HG02678 (cell line): ENCODE measurements around the gene PROSER2.

ENCODE experiments used
- ATAC-seq: cut with Tn5 transposase; IDR thresholded peaks from one replicate; pipeline ENCODE4 v1.9.1; 2021; ENCODE audit warnings: mild to moderate bottlenecking, moderate library complexity; ENCODE audit not compliant: unreplicated experiment

PROSER2 gene

DNA sequence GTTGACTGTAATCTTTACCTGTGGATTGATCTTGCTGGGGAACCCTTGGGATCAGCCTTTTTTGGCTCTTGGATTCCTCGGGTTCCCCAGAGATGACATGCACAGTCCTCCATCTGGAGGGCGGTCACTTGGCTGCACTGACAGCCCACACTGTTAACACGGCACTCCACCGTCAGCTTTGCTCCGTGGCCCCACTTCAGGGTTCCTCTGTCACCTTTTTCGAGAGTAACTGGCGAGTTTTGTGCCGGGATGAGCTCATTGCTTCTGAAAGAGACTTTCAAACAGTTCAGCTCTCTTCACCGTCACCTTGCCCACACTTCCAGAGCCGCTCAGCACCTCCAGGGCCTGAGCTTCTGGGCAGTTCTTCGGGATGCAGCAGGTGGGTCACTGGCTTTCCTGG, 42.4 kb downstream of the PROSER2 start:
- ATAC-seq: no peak

- no peak for ATAC-seq
These were observed 43.2 kb downstream of the PROSER2 start for GRCh38 chr10:11866199-11866925.

DNA sequence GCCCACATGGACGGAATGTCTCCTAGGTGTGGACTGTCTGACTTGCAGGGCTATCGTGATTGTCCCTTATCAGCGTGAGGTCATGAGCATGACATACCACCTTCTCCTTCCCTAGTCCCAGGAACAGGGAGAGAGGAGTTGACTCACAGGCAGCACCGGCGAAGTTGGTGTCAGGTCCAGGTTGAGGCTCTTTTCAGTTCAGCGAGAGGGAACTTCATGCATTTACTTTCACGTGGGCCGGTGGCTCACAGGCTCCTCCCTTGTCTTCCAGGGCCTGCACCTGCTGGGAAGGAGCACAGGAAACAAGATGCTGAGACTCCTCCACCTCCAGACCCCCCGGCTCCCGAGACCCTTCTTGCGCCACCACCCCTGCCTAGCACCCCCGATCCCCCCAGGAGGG, 46.1 kb downstream of the PROSER2 start:
- ATAC-seq: no peak

GRCh38 chr10:11869743-11870460, 46.7 kb downstream of the PROSER2 start:
- ATAC-seq: no peak

DNA sequence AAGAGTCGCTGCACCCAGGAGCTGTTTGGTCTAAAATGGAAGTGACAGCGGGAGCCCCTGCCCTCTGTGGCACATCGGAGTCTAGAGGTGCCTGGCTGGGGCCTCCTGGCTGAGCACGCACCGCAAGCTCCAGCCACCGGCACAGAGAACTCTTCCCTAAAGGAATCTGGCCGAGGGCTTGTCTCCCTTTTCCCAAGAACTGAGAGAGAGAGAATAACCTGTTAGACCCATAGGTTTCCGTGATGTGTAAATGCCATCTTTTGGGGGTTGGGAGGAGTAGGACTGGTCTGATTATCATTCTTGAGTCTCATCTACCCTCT, 47.3 kb downstream of the PROSER2 start:
- ATAC-seq: no peak

- ATAC-seq: no peak
These were observed 47.8 kb downstream of the PROSER2 start for GRCh38 chr10:11870900-11871400.

- no peak for ATAC-seq
These were observed 48.3 kb downstream of the PROSER2 start for GRCh38 chr10:11871466-11871865.

DNA sequence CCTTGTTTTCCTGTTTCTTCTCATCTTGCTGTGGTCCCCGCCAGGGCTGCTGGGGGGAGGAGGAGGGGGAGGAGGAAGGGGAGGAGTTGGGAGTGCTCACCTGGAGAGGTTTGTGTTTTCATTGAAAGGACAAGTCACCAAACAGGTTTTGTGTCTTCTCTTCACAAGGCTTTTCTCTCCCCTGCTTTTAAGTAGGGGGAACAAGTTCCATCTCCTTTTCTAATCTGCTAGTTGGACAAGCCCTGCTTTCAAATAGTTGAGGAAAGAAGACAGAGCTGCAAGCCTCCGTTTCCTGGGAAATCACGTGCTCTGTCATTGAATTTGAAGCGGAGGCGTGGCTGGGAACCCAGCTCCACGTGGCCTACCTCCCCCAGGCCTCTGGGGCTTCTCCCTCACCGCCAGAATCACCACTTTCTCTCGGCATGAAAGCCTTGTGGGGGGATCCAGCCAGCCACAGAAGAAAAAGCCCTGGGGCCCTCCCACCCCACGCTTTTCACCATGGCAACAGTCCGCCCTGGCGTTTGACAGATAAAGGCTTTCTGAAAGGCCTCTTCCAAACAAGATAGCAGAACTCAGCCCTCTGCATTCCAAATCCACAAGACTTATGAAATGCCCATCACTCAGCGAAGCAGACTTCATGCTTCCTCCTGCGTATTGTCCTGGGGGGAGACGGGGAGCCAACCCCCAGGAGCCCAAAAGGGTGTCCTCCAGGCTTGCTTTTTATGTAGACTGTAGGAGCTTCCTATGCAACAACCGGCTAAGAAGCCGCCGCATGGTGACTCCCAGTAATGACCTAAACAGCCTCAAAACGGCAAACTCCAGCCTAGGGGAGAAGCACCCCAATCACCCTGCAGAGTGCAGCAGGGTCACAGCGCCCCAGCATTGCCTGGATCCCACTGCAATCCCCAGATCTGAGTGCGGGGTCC, 51.7 kb downstream of the PROSER2 start:
- ATAC-seq: peak; percentile 47

GRCh38 chr10:11875494-11876281, 52.5 kb downstream of the PROSER2 start:
- no peak for ATAC-seq

- ATAC-seq: no peak
These were observed 53.2 kb downstream of the PROSER2 start for GRCh38 chr10:11876324-11876723.

GRCh38 chr10:11876805-11877590, 53.8 kb downstream of the PROSER2 start:
- ATAC-seq: no peak

- ATAC-seq: no peak
These were observed 54.4 kb downstream of the PROSER2 start for GRCh38 chr10:11877591-11877905.

DNA sequence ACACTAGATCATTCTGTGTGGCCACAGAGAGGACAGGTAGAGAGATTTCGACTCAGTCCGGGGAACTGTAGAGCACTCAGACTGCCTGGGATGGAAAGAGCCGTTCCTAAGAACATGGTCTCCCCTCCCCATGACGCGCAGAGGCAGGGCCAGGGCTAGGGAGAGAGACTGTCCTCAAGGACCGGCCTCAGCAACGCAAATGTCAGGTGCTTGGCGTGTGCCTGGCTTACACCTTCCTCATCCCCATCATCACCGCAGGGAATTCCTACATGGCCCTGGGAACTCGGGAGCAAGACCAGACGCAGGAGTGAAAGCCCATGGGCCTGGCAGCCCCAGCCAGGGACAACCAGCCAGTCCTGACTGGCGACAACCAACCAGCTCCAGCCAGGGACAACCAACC, 55.6 kb downstream of the PROSER2 start:
- ATAC-seq: no peak

- no peak for ATAC-seq
These were observed 56.4 kb downstream of the PROSER2 start for GRCh38 chr10:11879387-11880094.

- no peak for ATAC-seq
These were observed 57.2 kb downstream of the PROSER2 start for GRCh38 chr10:11880151-11881029.

- no peak for ATAC-seq
These were observed 57.9 kb downstream of the PROSER2 start for GRCh38 chr10:11881030-11881476.

DNA sequence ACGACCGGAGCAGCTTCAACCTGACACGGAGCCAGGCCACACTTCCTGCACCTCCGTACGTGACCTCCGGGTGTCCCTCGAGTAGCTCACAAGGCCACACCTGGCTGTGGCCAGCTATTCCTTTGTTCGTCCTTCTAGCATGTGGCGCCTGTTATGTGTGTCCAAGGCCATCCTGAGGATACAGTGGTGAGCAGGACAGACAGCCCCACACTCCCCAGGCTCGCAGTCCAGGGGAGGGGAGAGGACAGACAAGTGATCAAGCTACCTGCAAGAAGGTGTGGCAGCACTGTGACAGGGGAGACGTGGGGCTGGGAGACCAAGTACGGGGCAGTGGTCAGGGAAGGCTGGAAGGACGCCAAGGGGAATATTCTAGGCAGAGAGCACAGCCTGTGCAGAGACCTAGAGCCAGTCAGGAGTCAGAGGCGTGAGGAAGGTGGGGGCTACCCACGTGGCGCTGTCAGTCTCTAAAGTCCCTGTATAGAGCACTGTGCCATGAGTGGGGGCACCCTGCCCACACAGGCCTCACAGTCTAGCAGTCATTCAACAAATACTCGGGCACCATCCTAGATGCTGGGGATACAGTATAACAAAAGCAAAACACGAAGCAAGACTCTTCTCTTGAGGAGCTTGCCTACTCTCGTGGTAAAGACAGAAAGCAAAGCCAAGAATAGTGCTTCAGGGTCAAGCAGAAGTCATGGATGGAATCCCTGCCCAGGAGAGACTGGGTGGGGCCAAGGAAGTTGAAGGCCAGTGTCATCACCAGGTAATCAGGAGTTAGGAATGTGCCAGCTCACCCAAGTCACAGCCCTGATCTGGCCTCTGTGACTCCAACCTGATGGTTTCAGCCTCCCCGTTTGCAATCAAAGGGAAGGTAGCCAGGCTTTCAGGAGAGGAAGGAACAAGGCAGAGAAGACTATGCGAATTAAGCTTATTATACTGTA, 58.6 kb downstream of the PROSER2 start:
- ATAC-seq: no peak
